Measurements from ENCODE around the gene TRIM14. TPM values are rescaled to one million over a fixed set of nuclear protein-coding genes. Genes with fewer than 3 reads are reported as not detected.
"Not testable (repeated sequence)": the region's sequence is repeated elsewhere in the genome, so short reads cannot be mapped to it uniquely, and the experiment has no call there.

TRIM14 gene
- total RNA-seq, 4 donors from 2014 or later, result 12.0 to 17.5 (median 16.3) TPM

DNA sequence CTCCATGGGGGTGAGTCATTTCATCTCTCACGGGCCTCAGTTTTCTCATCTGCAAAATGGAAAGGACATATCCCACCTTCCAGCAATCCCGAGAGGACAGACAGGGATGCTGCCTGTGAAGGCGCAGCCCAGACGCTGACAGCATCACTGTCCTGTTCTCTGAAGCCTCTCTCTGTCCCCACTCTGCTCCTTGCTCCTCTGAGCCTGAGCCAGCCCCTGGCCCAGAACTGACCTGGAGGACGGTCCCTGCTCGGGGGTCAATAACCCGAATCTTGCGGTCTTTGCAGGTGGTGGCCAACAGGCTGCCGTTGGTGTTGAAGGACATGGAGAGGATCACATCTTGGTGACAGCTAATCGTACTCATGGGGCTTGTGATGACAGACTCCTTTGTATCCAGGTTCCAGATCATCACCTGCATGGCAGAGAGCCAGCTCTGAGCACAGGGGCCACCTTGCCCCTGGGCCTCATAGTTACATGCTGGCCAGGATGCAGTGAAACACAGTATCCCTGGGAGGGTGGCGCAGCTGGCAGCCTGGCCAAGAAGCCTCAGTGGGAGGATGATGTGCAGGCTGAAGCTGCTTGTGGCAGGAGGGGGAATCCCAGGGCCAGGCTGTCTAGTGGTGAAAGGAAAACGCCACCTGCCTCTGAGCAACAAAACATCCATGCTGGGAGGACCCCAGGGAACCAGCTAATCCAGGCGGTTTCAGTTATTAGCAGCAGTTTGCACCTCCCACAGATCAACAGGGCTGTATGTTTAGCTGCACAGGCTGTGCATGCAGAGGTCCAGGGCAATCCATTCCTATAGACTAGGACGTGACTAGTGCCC, 14.0 kb upstream of the TRIM14 start:
- WGBS, 2 donors, result 81 to 82% methylated on average over 13 of the region's 14 CpGs
- no peak for DNase-seq (ENCODE audit: low spot score in 2 of 2)
- intact Hi-C loops (cut with DNase I; ENCODE audit: low total_unique reads), result no loop called here

DNA sequence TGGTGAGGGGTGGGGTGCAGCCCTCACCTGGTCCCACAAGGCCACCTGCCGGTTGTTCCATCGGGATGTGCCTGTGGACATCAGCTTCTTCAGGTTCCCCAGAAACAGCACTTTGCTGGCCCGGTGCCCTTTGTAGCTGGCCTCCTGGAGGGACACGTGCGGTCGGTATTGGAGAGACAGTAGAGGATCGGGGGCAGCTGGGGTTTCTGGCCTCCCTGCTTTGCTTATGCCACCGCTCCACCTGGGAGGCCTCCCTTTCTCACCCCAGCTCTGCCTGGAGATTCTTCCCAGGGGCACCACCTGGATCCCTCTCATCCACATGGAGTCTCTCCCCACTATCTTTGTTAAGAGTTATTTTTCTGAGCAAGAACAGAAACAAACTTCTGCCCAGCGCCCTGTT, 13.1 kb upstream of the TRIM14 start:
- intact Hi-C loops (cut with DNase I; ENCODE audit: low total_unique reads), result no loop called here
- TF ChIP-seq, protein P1, sequence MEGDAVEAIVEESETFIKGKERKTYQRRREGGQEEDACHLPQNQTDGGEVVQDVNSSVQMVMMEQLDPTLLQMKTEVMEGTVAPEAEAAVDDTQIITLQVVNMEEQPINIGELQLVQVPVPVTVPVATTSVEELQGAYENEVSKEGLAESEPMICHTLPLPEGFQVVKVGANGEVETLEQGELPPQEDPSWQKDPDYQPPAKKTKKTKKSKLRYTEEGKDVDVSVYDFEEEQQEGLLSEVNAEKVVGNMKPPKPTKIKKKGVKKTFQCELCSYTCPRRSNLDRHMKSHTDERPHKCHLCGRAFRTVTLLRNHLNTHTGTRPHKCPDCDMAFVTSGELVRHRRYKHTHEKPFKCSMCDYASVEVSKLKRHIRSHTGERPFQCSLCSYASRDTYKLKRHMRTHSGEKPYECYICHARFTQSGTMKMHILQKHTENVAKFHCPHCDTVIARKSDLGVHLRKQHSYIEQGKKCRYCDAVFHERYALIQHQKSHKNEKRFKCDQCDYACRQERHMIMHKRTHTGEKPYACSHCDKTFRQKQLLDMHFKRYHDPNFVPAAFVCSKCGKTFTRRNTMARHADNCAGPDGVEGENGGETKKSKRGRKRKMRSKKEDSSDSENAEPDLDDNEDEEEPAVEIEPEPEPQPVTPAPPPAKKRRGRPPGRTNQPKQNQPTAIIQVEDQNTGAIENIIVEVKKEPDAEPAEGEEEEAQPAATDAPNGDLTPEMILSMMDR (IDR thresholded peaks at IDR 0.05), result no peak
- no peak for TF ChIP-seq POLR2A (IDR thresholded peaks at IDR 0.05)
- H3K4me3 ChIP-seq (ENCODE audit: low read depth, poor library complexity, severe bottlenecking), result no peak overlapping the region
- DNase-seq (ENCODE audit: low spot score in 2 of 2), result peak in 1 of 2 donors; percentile 84
- WGBS, 2 donors, result 87 to 90% methylated on average over 9 of the region's 9 CpGs

More for the DNA sequence above, 14.0 kb upstream of the TRIM14 start:
- no peak overlapping the region for H3K4me3 ChIP-seq (ENCODE audit: low read depth, poor library complexity, severe bottlenecking)
- no peak for TF ChIP-seq POLR2A (IDR thresholded peaks at IDR 0.05)
- TF ChIP-seq, protein P1 (IDR thresholded peaks at IDR 0.05), result no peak

GRCh38 chr9:98130576-98131228, 11.7 kb upstream of the TRIM14 start:
- DNase-seq (ENCODE audit: low spot score in 2 of 2), result peak in 1 of 2 donors; percentile 69
- H3K4me3 ChIP-seq (ENCODE audit: low read depth, poor library complexity, severe bottlenecking), result no peak overlapping the region
- WGBS, 2 donors, result 89 to 93% methylated on average over 13 of the region's 13 CpGs
- intact Hi-C loops (cut with DNase I; ENCODE audit: low total_unique reads), result no loop called here
- no peak for TF ChIP-seq POLR2A (IDR thresholded peaks at IDR 0.05)
- TF ChIP-seq, protein P1 (IDR thresholded peaks at IDR 0.05), result no peak

DNA sequence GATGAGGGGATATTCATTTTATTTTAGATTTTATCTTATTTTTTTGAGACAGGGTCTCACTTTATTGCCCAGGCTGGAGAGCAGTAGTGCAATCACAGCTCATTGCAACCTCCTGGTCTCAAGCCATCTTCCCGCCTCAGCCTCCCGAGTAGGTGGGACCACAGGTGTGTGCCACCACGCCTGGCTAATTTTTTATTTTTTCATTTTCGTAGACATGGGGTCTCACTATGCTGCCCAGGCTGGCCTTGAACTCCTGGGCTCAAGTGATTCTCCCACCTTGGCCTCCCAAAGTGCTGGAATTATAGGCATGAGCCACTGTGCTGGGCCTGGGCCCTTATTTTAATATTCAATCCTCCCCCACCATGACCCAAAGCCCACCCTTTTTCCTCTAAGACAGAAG, 11.0 kb upstream of the TRIM14 start:
- H3K4me3 ChIP-seq (ENCODE audit: low read depth, poor library complexity, severe bottlenecking); intact Hi-C loops (cut with DNase I; ENCODE audit: low total_unique reads); DNase-seq (ENCODE audit: low spot score in 2 of 2): not testable (repeated sequence)
- WGBS, 2 donors, result 97 to 99% methylated on average over 4 of the region's 4 CpGs

- no peak for DNase-seq (ENCODE audit: low spot score in 2 of 2)
- WGBS, 2 donors, result 91 to 92% methylated on average over 10 of the region's 10 CpGs
- intact Hi-C loops (cut with DNase I; ENCODE audit: low total_unique reads), result no loop called here
These were observed 10.4 kb upstream of the TRIM14 start for GRCh38 chr9:98129451-98129881.

DNA sequence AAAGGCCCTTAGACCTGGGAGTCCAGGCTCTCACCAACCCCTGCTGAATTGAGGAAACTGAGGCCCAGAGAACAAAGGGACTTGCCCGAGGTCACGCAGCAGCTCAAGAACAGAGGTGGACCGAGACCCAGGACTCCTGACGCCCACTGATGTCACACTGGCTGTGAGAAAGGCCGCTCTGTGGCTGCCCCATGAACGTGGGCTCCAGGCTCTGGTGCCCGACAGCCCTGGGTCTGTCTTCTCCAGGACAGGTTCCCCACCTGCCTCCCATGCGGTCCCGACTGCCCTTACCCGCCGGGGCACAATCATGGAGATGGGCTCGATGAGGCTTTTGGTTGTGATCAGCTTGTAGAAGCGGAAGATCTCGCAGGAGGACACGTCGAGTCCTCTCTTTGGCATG, 9.3 kb upstream of the TRIM14 start:
- TF ChIP-seq, protein P1 (IDR thresholded peaks at IDR 0.05), result no peak
- no peak for TF ChIP-seq POLR2A (IDR thresholded peaks at IDR 0.05)
- DNase-seq (ENCODE audit: low spot score in 2 of 2), result no peak
- H3K4me3 ChIP-seq (ENCODE audit: low read depth, poor library complexity, severe bottlenecking), result no peak overlapping the region
- intact Hi-C loops (cut with DNase I; ENCODE audit: low total_unique reads), result no loop called here
- 90 to 93% methylated on average over 16 of the region's 16 CpGs for WGBS, 2 donors

More at GRCh38 chr9:98129451-98129881, 10.4 kb upstream of the TRIM14 start:
- TF ChIP-seq POLR2A (IDR thresholded peaks at IDR 0.05), result no peak
- TF ChIP-seq, protein P1 (IDR thresholded peaks at IDR 0.05), result no peak
- H3K4me3 ChIP-seq (ENCODE audit: low read depth, poor library complexity, severe bottlenecking), result no peak overlapping the region

Data from lower leg skin (tissue), 4 donors.